ENCODE measurements around the gene OXT. TPM values are rescaled to one million over a fixed set of nuclear protein-coding genes. Genes with fewer than 3 reads are reported as not detected.

The OXT gene
- total and polyA plus RNA-seq, 2 of the 13 experiments (the other 11 are each of a cell fraction or from before 2014, with no cell fraction given): not detected

- TF ChIP-seq ZHX1 (CRISPR knock-in tag; IDR thresholded peaks at IDR 0.05; ENCODE audit: low read depth) (0 out of 2 replicates have a peak, but pooled peaks have one; percentile 62), HNRNPL (IDR thresholded peaks at IDR 0.05; ENCODE audit: low read depth, low read length) (peak; percentile 94), MAFG (CRISPR knock-in tag; IDR thresholded peaks at IDR 0.05) (no peak), NPAS2 (CRISPR knock-in tag; IDR thresholded peaks at IDR 0.05; ENCODE audit: borderline replicate concordance) (no peak)
These were observed 35.4 kb downstream of the OXT start (continued) for GRCh38 chr20:3106658-3107463.

GRCh38 chr20:3107464-3108025, 36.1 kb downstream of the OXT start:
- peak overlapping the region; percentile 56 for H3K27ac ChIP-seq (ENCODE audit: extremely low read length, insufficient read depth, low read length)
- BruUV-seq (replicated peaks): no TSS peak
- no peaks in the 10 kb centered on the region for H3K9me3 ChIP-seq (ENCODE audit: low read length)
- CTCF ChIA-PET (ENCODE audit: low intra/inter-chr PET ratio, low total read pairs): no interaction called here
- H3K27me3 ChIP-seq (ENCODE audit: control insufficient read depth in 1 of 2, insufficient read depth in 2 of 2, low read length in 2 of 2): no peaks in the 10 kb centered on the region
- no peaks in the 10 kb centered on the region for H3K79me2 ChIP-seq (ENCODE audit: insufficient read depth, low read length)
- H3K36me3 ChIP-seq (replicated peaks in 1 of 2; ENCODE audit: control insufficient read depth in 1 of 2, insufficient read depth in 2 of 2, low read length in 2 of 2): peaks cover 0 to 7% of the 10 kb centered on the region in 2 experiments; a peak in 2 of 5 replicates
- H3K4me2 ChIP-seq (ENCODE audit: low read depth, low read length): peak overlapping the region; percentile 37
- FAIRE-seq: no peak
- no peak overlapping the region for H2AFZ ChIP-seq (ENCODE audit: low read length)
- no peak overlapping the region; a peak in 1 of 6 replicates for H3K4me3 ChIP-seq (replicated peaks in 1 of 3; ENCODE audit: insufficient read depth in 1 of 3, low read depth in 2 of 3, low read length in 3 of 3)
- no peak for DNase-seq (ENCODE audit: low spot score)
- intact Hi-C loops (cut with micrococcal nuclease; ENCODE audit: unreplicated experiment): no loop called here
- H4K20me1 ChIP-seq (ENCODE audit: insufficient read depth, low read length): no peaks in the 10 kb centered on the region
- H3K4me1 ChIP-seq (ENCODE audit: insufficient read depth, low read length): peaks cover 63% of the 10 kb centered on the region
- POLR2A ChIA-PET: no interaction called here
- ATAC-seq: no peak; the same call in 1 of the 3 replicates
- 61% methylated on average over 5 of the region's 12 CpGs for WGBS (ENCODE audit: low lambda C conversion rate)
- H3K9ac ChIP-seq (ENCODE audit: insufficient read depth, low read depth, low read length): peak overlapping the region; percentile 35
- in situ Hi-C loops (cut with HindIII; ENCODE audit: extremely low pct_ligation_motif_present, low pct_unique_long_range_greater_than_20kb): no loop called here
- TF ChIP-seq ARID2 (CRISPR knock-in tag; IDR thresholded peaks at IDR 0.05; ENCODE audit: borderline replicate concordance) (no peak), MAZ (IDR thresholded peaks at IDR 0.05; ENCODE audit: borderline replicate concordance, low read depth, low read length) (0 out of 2 replicates have a peak, but pooled peaks have one; percentile 6), MAZ (CRISPR knock-in tag; IDR thresholded peaks at IDR 0.05; ENCODE audit: low read depth) (no peak), FOXO4 (CRISPR knock-in tag; conservative IDR thresholded peaks at IDR 0.05) (peak; percentile 88; the same call in 1 of the 2 replicates), ATF7-NPFF (CRISPR knock-in tag; IDR thresholded peaks at IDR 0.05; ENCODE audit: low read depth) (no peak), KAT7 (CRISPR knock-in tag; IDR thresholded peaks at IDR 0.05; ENCODE audit: borderline replicate concordance) (no peak), ZMYM3 (CRISPR knock-in tag; IDR thresholded peaks at IDR 0.05) (peak; percentile 9; the same call in 1 of the 2 replicates), SMARCE1 (IDR thresholded peaks at IDR 0.05; ENCODE audit: borderline replicate concordance) (no peak), ERF (CRISPR knock-in tag; IDR thresholded peaks at IDR 0.05) (no peak), ZBTB42 (CRISPR knock-in tag; IDR thresholded peaks at IDR 0.05) (no peak), NFIB (CRISPR knock-in tag; IDR thresholded peaks at IDR 0.05; ENCODE audit: borderline replicate concordance) (no peak), SNRNP70 (IDR thresholded peaks at IDR 0.05; ENCODE audit: low read depth, low read length) (no peak), ONECUT2 (CRISPR knock-in tag; IDR thresholded peaks at IDR 0.05) (no peak), TBP (CRISPR knock-in tag; IDR thresholded peaks at IDR 0.05) (no peak), SPEN (CRISPR knock-in tag; IDR thresholded peaks at IDR 0.05; ENCODE audit: low read depth) (0 out of 2 replicates have a peak, but pooled peaks have one; percentile 8)
